CD4-positive, alpha-beta T cell treated with Interleukin-21 for 1 hour (primary cell): ENCODE results near the gene FANCF.
A peak's percentile ranks its signal among the peaks of the same experiment; 100 is the strongest.
"Not testable (repeated sequence)": the region's sequence is repeated elsewhere in the genome, so short reads cannot be mapped to it uniquely, and the experiment has no call there.

ENCODE experiments used
- DNase-seq: peaks from one replicate; pipeline ENCODE4 v3.0.0-alpha.2; 2020

Gene FANCF, protein sequence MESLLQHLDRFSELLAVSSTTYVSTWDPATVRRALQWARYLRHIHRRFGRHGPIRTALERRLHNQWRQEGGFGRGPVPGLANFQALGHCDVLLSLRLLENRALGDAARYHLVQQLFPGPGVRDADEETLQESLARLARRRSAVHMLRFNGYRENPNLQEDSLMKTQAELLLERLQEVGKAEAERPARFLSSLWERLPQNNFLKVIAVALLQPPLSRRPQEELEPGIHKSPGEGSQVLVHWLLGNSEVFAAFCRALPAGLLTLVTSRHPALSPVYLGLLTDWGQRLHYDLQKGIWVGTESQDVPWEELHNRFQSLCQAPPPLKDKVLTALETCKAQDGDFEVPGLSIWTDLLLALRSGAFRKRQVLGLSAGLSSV

DNA sequence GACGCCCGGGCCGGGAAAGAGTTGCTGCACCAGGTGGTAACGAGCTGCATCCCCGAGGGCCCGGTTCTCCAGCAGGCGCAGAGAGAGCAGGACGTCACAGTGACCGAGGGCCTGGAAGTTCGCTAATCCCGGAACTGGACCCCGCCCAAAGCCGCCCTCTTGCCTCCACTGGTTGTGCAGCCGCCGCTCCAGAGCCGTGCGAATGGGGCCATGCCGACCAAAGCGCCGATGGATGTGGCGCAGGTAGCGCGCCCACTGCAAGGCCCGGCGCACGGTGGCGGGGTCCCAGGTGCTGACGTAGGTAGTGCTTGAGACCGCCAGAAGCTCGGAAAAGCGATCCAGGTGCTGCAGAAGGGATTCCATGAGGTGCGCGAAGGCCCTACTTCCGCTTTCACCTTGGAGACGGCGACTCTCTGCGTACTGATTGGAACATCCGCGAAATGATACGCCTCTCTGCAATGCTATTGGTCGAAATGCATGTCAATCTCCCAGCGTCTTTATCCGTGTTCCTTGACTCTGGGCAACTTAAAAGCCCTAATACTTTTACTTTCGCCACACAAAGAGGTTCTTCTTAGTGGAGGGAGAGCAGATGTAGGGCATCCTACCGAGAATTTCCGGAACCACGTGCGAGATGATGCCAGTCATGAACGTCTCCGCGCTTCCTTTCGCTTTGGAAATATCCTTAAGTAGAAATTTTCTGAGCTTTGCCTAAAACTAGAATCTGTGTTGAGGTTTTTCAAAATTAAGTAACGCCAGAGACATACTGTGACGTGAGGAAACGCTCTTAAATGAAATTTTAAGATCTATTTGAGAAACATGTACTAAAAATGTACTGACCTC, at the start of gene FANCF:
Gene FANCF, minus strand, starts transcription at position 376 of the 840 bp plus-strand sequence. Its CDS starts 13 bp downstream, at position 363.
- DNase-seq = peak; percentile 99

DNA sequence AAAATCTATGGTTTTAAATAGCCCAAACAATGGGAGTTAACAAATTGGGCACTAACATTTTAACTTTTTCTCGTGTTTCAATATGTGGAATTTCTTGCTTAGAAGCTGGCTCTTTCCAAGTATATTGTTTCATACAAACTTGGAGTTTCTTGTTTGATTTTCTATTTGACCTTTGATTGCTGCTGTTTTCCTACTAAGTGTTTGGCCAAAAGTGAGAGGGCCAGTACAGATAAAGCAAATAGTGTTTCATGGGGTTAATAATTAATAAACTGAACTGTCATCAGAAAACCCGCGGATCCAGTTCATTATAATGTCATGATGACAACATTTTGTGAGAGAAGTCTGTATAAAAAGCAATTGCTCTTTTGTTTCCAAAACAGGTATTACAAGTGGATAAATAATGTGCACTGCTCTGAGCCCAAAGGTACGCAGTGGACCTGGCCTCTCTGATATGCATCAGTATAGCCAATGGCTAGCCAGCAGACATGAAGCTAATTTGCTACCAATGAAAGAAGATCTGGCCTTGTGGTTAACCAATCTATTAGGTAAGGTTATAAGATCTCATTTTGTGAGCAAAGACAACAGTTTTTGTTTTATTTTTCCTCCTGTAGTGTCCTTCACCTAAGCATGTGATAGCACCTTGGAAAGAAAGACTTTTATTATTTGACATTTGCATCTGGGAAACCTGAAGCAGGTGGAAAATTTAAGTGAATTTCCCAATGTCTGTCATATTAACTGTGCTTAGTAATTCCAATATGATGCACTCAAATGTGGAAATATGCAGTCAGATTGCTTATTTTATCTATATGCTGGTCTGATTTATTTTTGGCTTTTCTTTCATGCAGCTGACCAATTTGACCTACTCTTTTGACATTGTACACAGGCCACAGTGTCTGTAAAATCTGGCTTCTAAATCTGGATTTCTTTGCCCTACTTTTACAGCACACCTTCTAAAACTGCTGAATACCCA, 49.1 kb upstream of the FANCF start:
- DNase-seq = no peak

DNA sequence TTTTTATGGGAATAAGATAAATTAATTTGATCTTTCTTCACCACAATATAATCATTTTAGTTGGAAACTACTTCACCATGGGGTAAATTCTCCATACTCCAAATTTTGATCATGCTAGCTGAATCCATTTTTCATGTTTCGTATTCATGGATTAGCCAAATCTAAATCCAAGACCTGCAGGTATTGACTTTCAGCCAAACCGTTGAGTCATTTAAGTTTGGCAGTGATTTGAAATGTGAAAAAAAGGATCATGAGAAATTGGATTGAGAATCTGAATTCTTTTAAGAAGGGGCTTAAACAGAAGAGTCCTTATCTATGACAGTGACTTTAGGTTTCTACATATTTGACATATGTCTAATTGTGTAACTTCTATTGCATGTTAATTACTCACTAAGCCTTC, 46.1 kb upstream of the FANCF start:
- no peak for DNase-seq

DNA sequence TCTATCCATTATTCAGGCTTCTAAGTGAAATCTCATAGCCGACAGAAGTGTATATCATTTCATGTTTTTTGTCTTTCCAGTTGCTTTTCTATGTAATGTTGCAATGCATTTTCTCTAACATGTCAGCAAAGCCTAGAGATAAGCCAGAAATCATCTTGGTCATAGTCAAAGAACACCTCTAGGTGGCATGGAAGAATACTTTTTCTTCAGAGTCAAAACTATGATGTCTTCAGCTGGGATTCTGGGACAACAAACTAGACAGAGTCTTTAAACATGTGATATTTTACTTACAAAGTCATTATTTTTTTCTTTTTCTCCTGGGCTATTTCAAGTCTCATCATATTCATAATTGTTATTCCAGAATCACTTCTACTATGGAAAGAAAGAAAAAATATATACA, 45.2 kb upstream of the FANCF start:
- no peak for DNase-seq

DNA sequence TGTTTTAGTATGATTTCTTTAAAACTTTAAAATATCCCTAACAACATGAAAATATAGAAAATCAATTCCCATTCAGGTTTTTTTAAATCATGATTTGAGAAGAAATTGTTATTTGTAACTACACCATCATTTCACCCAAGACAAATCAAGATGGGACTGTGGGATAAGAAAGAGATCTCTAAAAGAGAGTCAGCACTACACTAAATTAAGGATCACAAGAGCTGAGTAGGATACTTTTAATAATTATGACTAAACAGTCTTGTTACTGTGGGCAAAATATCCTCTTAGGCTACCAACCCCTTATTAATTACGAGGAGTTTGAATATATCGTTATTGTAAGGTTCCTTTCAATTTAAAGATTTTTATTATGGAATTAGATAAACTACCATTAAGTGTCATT, 43.7 kb upstream of the FANCF start:
- no peak for DNase-seq

DNA sequence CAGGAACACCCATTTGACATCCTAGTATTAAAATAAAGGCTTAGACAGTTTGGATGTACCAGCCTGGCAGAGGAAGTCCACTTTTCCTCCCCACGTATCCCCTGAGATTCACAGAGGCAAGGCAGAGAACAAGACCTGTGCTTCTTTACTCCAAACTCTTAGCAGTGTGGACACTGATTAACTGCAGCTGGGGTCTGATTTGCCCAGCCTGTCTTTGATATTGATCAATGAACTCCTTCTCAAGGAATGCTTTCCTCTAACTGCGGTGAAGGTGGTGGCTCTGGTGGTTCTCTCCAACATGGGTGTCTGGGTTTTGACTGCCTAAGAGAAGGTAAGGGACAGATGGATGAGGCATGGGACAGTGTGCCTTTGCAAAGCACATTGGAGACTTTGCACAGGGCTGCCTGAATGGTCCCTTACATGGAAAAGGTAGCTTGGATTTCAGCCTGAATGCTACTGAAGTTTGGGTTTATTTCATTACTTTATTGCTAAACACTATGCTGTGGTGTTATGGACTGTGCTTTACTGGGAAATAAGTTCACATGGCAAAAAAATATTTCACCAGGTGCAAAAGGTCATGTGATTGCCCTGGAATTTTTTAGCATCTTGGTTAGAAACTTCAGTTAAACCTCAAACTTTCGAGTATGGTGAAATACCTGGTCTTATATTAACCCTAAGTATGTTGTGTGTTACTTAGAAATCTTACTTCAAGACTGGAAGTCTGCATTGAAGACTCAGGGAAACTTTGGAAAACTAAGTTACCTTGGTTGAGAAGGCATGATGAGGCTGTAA, 42.6 kb upstream of the FANCF start:
- DNase-seq = no peak

DNA sequence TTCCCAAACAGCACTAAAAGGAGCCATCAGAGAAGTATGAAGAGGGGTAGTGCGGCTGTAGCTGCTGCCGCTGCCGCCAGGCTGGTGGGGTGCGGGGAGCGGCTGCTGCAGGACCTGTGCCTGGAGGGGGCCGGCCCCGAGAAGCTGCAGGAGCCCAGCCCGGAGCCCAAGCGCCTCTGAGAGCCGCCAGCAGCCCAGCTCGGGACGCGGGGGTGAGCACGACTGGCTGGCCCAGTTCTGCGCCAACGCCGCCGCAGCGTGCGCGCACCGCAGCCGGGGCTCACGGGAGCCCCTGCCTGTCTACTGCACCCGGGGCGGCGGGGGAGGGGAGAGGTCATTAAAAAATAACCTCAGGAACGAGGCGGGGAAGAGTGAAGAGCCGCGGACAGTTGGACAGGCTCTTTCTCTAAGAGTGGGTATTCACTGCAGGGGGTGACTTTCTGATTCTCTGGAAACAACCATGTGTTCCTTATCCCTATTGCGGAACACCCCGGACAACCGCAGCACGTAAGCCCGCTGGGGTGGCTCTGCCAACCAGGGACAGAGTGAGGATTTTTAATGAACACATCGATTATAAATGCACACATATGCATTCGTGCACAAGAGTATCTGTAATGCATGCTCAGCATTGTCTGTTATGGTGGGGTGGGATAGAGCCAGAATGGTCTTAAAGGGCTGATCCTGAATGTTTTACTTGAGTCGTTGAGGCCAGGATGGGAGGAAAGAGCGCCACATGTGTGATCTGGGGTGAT, 41.2 kb upstream of the FANCF start:
- no peak for DNase-seq

DNA sequence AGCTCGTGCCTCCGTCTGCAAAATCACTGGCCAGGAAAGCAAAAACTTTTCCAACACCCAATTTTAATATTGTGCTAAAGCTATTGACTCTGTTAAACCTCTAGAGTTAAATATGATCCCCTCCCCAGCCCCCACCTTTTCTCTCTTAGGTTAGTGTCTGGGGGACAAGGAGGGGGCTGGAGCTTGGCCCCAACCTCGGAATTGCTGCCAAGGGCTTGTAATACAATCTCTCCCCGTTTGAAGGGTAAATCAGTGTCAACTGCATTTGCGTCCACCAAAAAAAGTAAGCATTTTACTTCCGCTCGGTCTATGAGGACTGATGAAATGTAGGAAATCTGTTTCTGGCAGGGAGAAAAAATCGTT, 40.7 kb upstream of the FANCF start, which contains the start of gene GAS2:
Gene GAS2, plus strand, starts transcription at position 287 of the 363 bp plus-strand sequence. CDS start 8,259 bp downstream, outside the sequence.
- no peak for DNase-seq

DNA sequence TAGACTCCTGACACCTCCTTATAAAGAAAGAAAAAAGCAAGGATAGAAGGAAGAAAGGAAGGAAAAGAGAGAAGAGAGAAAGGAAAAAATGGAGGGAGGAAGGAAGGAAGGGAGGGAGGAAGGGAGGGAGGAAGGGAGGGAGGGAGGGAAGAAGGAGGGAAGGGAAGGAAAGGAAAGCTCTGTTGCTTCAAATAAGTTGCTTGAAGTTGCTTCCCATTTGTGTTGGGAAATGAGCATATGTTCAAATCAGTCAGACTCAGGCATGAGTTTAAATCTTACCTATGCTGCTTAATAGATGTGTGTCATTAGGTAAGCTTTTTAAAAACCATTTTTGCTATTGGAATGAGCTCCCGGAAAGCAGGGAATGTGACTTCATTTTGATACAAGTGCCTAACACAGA, 34.2 kb upstream of the FANCF start:
- no peak for DNase-seq

DNA sequence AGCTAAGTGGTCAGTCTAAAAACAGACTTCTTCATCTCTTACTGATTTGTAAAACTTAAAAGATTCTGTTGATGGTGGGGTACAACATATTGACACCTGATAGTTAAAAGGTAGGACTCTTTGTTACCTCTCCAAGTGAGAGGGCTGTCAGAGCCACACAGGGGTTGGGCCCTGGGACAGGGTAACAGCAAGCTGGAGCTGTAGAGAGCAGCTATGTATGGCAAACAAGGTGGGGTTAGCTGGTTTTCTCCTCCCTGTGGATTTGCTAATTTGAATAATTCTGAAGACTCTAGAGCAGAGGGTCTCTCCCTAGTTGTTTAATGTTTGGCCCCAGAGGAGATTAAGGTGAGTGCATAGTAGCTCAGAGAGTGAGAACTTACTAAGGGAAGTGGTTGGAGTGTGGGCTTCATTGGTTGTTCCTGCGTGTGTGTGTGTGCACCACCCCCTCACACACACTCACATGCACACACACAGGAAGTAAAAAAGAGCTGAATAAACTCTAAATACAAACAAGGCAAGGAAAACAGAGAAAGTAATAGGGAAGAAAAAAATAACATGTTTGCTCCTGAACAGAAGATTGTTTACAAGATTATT, 31.6 kb upstream of the FANCF start:
- DNase-seq = peak; percentile 15

DNA sequence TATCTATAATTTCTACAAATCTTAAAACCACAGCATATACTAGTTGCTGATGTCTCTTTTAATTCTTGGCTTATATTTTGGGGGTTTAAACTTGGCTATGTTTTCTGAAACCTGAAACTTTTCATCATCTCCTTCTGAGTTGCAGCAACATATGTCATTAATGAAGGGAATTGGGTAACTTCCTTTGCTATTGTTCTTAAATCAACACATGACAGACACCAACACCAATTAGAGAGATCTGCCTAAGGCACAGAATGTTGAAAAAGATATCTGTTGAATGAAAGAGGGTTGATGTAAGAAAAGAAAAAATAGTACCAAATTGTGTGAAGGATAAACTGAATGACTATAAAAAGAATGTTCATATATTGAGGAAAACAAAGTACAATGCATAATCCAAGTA, 30.5 kb upstream of the FANCF start:
- DNase-seq = no peak

DNA sequence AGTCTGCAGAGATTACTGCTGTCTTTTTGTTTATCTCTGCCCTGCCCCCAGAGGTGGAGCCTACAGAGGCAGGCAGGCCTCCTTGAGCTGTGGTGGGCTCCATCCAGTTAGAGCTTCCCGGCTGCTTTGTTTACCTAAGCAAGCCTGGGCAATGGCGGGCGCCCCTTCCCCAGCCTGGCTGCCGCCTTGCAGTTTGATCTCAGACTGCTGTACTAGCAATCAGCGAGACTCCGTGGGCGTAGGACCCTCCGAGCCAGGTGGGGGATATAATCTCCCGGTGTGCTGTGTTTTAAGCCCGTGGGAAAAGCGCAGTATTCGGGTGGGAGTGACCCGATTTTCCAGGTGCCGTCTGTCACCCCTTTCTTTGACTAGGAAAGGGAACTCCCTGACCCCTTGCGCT, 26.7 kb upstream of the FANCF start:
- DNase-seq = not testable (repeated sequence)

DNA sequence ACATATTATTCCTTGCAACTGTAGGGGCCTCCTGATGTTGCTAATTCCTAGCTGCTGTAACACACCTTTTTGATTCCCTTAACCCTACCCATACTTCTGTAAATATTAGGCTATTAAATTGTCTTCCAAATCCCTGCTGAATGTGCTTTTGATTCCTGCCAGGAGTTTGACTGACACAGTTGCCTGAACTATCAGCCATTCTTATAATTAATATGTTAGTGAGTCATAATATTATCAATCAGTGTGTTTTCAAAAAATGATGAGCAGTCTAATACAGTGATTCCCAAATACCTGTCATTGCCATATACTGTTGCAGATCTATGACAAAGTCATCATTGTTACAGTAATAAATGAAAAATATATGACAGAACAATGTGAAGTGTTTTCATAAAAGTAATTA, 15.9 kb upstream of the FANCF start:
- no peak for DNase-seq

DNA sequence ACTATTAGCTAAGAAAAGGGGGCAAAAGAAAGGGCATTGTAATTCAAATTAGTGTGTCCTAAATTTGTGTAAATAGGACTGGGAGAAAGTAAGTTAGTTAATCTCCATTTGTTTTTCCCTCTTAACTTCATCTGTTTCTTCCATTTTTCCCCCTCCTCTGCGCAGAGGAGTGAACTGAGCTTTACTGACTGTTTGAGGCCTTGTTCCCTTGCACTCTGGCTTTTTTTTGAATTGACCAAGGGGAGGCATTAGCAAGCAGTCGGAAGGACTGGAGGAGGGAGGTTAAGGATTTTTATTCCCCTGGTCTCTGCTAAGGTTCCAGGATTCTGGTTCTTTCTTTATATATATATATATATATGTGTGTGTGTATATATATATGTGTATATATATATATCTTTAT, 15.2 kb upstream of the FANCF start:
- no peak for DNase-seq

DNA sequence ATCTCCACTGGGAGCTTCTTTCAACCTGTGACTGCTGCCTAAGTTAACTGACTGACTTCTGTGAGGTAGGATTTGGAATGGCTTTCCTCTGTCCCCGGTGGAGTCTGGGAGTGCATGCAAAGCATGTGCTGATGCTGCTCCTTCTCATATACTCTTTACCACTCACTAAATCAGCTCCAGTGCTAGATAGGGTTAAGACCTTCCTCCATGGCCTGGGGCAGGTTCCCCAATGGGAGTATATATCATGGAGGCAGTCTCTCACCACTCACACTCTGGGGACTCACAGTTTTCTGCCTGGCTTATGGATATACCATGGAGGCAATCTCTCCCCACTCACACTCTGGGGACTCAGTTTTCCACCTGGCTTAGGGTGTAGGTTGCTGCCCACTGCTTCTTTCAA, 10.1 kb upstream of the FANCF start:
- DNase-seq = no peak

DNA sequence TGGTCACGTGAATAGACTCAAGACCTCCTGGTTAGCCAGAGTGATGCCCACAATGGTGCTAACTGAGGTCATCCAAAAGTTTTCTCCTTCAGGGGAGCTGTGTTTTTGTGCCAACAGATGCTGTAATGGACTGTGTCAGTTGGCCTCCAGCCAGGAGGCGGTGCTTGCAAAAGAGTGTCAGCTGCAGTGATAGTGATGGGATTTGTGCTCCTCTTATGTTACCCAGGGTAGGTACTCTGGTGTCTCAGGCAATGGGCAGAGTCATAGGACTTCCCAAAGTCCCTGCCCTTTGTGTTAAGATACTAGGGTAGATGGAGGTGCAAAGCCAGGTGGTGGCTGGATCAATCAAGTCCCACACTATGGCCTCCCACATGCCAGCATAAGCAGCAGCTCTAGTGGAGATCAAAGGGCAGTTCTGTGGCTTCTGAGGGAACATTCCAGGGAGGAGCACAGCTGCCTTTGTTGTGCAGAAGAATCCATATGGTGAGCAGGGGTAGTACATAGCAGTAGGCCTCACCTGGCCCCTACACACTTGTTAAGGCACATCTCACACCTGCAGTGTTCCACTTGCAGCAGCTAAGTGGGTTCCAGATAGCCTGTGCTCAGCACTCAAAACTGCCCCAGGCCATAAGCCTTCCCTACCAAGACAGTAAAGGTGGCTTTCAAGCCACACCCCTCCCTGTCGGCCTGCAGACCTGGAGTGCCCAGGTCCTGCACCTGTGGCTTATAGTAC, 9.4 kb upstream of the FANCF start:
- no peak for DNase-seq

DNA sequence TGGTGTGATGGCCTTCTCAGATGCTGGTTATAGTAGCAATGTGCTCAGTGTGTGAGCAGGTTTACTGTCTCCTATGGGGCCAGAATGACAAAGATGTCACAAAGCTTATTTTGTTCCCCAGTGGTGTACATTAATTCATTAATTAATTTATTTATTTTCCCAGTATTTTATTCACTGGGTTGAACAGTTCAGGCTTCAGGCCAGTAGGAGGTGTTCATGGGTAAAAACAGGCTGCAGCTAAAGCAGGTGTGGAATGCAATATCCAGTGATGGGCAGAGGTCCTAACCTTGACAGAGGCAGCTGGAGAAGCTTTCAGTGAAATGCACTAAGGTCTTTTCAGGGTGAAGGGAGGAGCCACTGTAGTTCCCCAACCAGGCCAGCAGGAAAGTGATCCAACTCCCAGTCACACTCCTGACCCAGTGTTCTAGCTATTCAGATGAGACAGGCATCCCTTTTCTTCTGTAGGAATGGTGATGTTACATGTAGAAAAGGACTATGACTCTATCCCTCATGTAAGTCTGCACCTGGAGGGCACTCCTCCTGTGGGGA, 7.8 kb upstream of the FANCF start:
- DNase-seq = no peak

DNA sequence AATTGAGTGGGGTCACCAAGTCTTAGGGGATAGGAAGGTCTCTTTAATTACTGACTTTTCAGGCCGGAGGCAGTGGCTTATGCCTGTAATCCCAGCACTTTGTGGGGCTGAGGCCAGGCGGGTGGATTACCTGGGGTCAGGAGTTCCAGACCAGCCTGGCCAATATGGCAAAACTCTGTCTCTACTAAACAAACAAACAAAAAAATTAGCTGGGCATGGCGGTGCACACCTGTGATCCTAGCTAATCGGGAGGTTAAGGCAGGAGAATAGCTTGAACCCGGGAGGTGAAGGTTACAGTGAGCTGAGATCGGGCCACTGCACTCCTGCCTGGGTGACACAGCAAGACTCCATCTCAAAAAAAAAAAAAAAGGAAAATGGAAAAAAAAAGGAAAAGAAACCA, 1.8 kb upstream of the FANCF start:
- DNase-seq = no peak

DNA sequence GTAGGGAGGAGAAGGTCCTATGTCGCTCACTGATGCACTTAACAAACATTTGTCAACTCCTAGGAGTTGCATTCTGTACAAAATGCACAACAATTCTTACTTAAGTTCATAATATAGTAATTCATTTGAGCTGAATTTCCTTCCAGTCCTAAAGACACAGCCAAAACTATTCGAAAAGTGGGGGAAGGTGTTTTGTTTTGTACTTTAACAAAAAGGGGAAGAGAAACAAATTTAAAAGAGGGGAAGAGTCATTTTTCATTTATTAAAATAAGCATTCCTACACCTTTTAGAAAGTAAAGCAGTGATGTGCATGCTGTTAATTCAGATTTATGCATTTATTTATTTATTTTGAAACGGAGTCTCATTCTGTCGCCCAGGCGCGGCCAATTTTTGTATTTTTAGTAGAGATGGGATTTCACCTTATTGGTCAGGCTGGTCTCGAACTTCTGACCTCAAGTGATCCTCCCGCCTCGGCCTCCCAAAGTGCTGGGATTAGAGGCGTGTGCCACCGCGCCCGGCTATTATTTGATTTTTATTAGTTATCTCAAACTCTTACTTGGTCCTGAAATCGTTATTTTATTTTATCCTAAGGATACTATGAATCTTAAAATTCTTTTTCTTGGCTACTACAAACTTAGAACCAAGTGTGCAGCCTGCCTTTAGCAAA, 1.1 kb upstream of the FANCF start:
- no peak for DNase-seq
